ENCODE measurements around the gene INKA1.

- TF ChIP-seq CTCF (IDR thresholded peaks at IDR 0.05; ENCODE audit: low read length) (no peak), EZH2phosphoT487 (IDR thresholded peaks at IDR 0.05; ENCODE audit: low read length) (no peak), EZH2 (optimal IDR thresholded peaks at IDR 0.05; ENCODE audit: low read depth, low read length) (no peak)
These were observed 15.9 kb upstream of the INKA1 start for GRCh38 chr3:49787182-49787464.

All from MM.1S (cell line).